ENCODE measurements around the gene WDR91.

The WDR91 gene

GRCh38 chr7:135233570-135233969 lies 22.2 kb upstream of the WDR91 start, which contains the start of gene STRA8:
Gene STRA8, plus strand, starts transcription at chr7:135233838. Its CDS starts 6,687 bp downstream, at chr7:135240525.
- Histone ChIP-seq H3K4me3 (ENCODE audit: low read depth, low read length, poor library complexity, severe bottlenecking) (no peak within 1 kb of the TSS), H3K27me3 (ENCODE audit: insufficient read depth, low read length) (no peaks in the 10 kb centered on the region), H3F3A (ENCODE audit: insufficient read depth, low read length) (no peaks in the 10 kb centered on the region), H3K79me2 (ENCODE audit: insufficient read depth, low read length) (no peaks in the 10 kb centered on the region), H3K9me3 (ENCODE audit: low read length) (no peaks in the 10 kb centered on the region), H3K4me2 (ENCODE audit: low read length) (no peak within 1 kb of the TSS), H3K4me1 (ENCODE audit: insufficient read depth, low read length, severe bottlenecking) (peaks cover 5% of the 10 kb centered on the region), H4K20me1 (ENCODE audit: insufficient read depth, low read length) (no peaks in the 10 kb centered on the region), H3K9me2 (ENCODE audit: low read depth, low read length) (no peaks in the 10 kb centered on the region), H3K9ac (ENCODE audit: low read length) (no peak within 1 kb of the TSS), H3K27ac (ENCODE audit: low read depth, low read length, poor library complexity, severe bottlenecking) (no peak within 1 kb of the TSS), H3K36me3 (ENCODE audit: insufficient read depth, low read length) (no peaks in the 10 kb centered on the region), H2AFZ (ENCODE audit: low read length) (no peak within 1 kb of the TSS)
- no peak for TF ChIP-seq EZH2 (IDR thresholded peaks at IDR 0.05; ENCODE audit: borderline replicate concordance, low read length)
- no peak for TF ChIP-seq CTCF (IDR thresholded peaks at IDR 0.05; ENCODE audit: low read length)

GRCh38 chr7:135232720-135233119 lies 21.4 kb upstream of the WDR91 start:
- H3K4me2 ChIP-seq (ENCODE audit: low read length): no peak overlapping the region

GRCh38 chr7:135232087-135232486 lies 20.8 kb upstream of the WDR91 start:
- Histone ChIP-seq H3K9me2 (ENCODE audit: low read depth, low read length) (no peaks in the 10 kb centered on the region), H4K20me1 (ENCODE audit: insufficient read depth, low read length) (no peaks in the 10 kb centered on the region), H3K4me2 (ENCODE audit: low read length) (no peak overlapping the region), H3K4me1 (ENCODE audit: insufficient read depth, low read length, severe bottlenecking) (no peaks in the 10 kb centered on the region), H3K4me3 (ENCODE audit: low read depth, low read length, poor library complexity, severe bottlenecking) (no peak overlapping the region), H3K27ac (ENCODE audit: low read depth, low read length, poor library complexity, severe bottlenecking) (no peak overlapping the region), H2AFZ (ENCODE audit: low read length) (no peak overlapping the region), H3K27me3 (ENCODE audit: insufficient read depth, low read length) (no peaks in the 10 kb centered on the region), H3F3A (ENCODE audit: insufficient read depth, low read length) (no peaks in the 10 kb centered on the region), H3K9ac (ENCODE audit: low read length) (no peak overlapping the region), H3K9me3 (ENCODE audit: low read length) (no peaks in the 10 kb centered on the region), H3K36me3 (ENCODE audit: insufficient read depth, low read length) (no peaks in the 10 kb centered on the region), H3K79me2 (ENCODE audit: insufficient read depth, low read length) (no peaks in the 10 kb centered on the region)
- no peak for TF ChIP-seq EZH2 (IDR thresholded peaks at IDR 0.05; ENCODE audit: borderline replicate concordance, low read length)
- no peak for TF ChIP-seq CTCF (IDR thresholded peaks at IDR 0.05; ENCODE audit: low read length)

More at GRCh38 chr7:135232720-135233119, 21.4 kb upstream of the WDR91 start:
- no peaks in the 10 kb centered on the region for H3F3A ChIP-seq (ENCODE audit: insufficient read depth, low read length)
- no peaks in the 10 kb centered on the region for H3K4me1 ChIP-seq (ENCODE audit: insufficient read depth, low read length, severe bottlenecking)
- H2AFZ ChIP-seq (ENCODE audit: low read length): no peak overlapping the region
- H3K9me2 ChIP-seq (ENCODE audit: low read depth, low read length): no peaks in the 10 kb centered on the region
- H3K79me2 ChIP-seq (ENCODE audit: insufficient read depth, low read length): no peaks in the 10 kb centered on the region
- no peak overlapping the region for H3K27ac ChIP-seq (ENCODE audit: low read depth, low read length, poor library complexity, severe bottlenecking)
- H3K4me3 ChIP-seq (ENCODE audit: low read depth, low read length, poor library complexity, severe bottlenecking): no peak overlapping the region
- TF ChIP-seq EZH2 (IDR thresholded peaks at IDR 0.05; ENCODE audit: borderline replicate concordance, low read length) (no peak), CTCF (IDR thresholded peaks at IDR 0.05; ENCODE audit: low read length) (peak; percentile 83)
- no peak overlapping the region for H3K9ac ChIP-seq (ENCODE audit: low read length)
- H3K9me3 ChIP-seq (ENCODE audit: low read length): no peaks in the 10 kb centered on the region
- H4K20me1 ChIP-seq (ENCODE audit: insufficient read depth, low read length): no peaks in the 10 kb centered on the region
- no peaks in the 10 kb centered on the region for H3K27me3 ChIP-seq (ENCODE audit: insufficient read depth, low read length)
- H3K36me3 ChIP-seq (ENCODE audit: insufficient read depth, low read length): no peaks in the 10 kb centered on the region

Measured in OCI-LY1 (cell line).